ENCODE measurements around the gene SASH1.
A peak's percentile ranks its signal among the peaks of the same experiment; 100 is the strongest.

The SASH1 gene

DNA sequence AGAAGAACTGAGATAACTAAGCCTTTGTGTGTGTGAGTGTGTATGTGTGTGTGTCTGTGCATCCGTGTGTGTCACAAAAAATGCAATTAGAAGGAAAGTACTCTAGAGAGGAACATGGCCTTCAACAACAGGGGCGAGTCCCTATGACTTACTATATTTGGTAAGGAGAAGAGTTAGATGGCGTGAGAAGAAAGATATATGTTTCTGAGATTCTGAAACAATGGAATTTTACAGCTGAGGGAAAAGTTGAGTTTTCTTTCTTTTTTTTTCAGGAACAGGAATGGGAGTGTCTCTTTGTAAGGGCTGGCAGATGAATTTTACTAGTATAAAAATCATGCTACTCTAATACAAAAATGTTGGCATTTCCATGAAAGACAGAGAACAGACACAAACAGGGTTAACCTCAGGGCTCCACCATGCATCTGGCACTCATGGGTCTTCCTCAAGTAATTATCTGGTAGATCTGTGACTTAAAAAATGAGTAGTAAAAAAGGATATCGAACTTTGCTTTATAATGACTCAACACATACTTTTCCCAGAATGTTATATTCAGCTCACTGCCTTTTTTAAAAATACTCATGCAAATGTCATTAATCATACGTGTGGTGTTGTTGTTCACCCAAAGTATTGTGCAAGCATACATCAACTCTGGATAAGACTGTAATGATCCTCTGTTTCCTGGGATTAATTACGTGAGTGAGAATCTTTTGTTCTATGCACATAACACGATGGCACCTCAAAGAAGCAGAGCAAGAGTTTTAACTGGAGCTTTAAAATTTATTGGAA lies 12.8 kb upstream of the SASH1 start:
- H3K27ac ChIP-seq: no peak overlapping the region
- TF ChIP-seq, protein P1, sequence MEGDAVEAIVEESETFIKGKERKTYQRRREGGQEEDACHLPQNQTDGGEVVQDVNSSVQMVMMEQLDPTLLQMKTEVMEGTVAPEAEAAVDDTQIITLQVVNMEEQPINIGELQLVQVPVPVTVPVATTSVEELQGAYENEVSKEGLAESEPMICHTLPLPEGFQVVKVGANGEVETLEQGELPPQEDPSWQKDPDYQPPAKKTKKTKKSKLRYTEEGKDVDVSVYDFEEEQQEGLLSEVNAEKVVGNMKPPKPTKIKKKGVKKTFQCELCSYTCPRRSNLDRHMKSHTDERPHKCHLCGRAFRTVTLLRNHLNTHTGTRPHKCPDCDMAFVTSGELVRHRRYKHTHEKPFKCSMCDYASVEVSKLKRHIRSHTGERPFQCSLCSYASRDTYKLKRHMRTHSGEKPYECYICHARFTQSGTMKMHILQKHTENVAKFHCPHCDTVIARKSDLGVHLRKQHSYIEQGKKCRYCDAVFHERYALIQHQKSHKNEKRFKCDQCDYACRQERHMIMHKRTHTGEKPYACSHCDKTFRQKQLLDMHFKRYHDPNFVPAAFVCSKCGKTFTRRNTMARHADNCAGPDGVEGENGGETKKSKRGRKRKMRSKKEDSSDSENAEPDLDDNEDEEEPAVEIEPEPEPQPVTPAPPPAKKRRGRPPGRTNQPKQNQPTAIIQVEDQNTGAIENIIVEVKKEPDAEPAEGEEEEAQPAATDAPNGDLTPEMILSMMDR (conservative IDR thresholded peaks at IDR 0.05): no peak

DNA sequence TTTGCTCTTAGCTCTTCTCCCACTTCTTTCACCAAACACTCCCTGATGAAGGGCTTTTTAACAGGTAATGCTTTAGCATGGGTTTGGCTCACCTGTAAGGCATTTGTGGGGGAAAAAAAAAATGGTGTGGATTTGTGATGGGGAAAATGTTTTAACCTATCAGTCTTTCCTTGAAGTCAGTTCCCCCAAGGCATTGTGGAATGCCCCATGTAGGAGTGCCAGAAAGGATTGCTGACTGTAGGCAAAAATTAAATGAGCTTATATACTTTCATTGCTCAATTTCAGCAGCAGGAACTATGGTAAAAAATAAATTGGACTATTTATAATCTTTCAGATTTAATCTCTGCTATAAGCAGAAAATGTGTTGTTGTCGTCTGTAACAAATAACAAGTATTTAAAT lies 10.6 kb upstream of the SASH1 start:
- no peak overlapping the region for H3K27ac ChIP-seq
- TF ChIP-seq, protein P1 (conservative IDR thresholded peaks at IDR 0.05): no peak

DNA sequence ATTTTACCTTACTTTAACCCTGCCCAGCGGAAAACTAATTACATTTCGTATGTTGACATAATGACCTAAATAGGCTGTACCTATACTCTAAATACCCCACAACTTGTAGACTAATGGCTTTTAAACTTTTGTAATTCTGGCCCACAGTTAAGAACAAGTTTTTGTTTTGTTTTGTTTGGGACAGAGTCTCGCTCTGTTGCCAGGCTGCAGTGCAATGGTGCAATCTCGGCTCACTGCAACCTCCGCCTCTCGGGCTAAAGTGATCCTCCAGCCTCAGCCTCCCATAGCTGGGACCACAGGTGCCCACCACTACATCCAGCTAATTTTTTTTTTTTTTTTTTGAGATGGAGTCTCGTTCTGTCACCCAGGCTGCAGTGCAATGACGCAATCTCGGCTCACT lies 5.7 kb upstream of the SASH1 start:
- TF ChIP-seq, protein P1 (conservative IDR thresholded peaks at IDR 0.05): no peak
- H3K27ac ChIP-seq: no peak overlapping the region

DNA sequence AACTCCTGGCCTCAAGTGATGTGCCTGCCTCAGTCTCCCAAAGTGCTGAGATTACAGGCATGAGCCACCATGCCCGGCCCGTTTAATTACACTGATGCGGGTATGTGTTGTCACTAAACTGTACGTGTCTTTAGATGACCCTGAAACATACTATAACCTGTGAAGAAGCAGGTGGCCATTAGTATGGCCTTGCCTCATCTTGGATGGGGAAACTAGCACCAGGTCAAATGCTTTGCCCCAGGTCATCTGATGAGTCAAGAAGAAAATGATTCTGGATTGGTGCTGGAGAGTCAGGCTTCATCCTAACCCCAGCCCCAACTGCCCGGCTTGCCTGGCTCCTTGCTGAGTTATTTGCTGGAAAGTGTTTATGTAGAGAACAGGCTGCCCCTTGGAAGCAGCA lies 2.9 kb upstream of the SASH1 start:
- no peak overlapping the region for H3K27ac ChIP-seq
- TF ChIP-seq, protein P1 (conservative IDR thresholded peaks at IDR 0.05): no peak

DNA sequence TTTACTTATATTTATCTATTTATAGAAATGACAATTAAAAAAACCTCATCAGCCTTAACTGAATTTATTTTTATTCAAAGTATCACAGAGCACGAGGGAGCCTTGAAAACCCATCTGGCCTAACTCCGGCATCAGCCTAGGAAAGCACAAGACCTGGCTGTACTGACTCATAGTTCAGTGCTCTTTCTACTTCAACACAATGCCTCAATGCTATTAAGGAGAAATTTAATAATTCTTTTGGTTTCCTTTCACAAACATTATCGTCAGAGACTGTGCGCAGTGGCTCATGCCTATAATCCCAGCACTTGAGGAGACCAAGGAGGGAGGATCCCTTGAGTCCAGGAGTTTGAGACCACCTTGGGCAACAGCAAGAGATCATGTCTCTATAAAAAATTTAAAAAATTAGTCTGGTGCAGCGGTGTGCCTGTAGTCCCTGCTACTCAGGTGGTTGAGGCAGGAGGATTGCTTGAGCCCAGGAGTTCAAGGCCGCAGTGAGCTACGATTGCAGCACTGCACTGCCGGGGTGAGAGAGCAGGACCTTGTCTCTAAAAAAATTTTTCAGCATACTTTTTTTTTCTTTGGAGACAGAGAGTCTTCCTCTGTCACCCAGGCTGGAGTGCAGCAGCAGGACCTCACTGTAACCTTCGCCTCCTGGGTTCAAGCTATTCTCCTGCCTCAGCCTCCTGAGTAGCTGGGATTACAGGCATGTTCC lies 1.9 kb upstream of the SASH1 start:
- TF ChIP-seq, protein P1 (conservative IDR thresholded peaks at IDR 0.05): no peak
- peak overlapping the region; percentile 95 for H3K27ac ChIP-seq

DNA sequence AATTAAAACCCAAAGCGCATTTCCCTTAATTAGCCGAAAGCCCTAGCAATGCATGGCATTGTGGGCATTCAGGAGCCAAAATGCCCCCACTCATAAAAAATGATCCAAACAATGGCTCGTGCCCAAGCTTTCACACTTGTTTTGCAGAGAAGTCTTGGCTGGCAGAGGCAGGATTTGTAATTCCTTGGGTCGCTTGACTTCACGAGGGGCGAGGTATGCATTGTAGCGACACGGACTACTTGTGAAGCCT lies 613 bp upstream of the SASH1 start:
- peak overlapping the region; percentile 95 for H3K27ac ChIP-seq
- TF ChIP-seq, protein P1 (conservative IDR thresholded peaks at IDR 0.05): no peak

DNA sequence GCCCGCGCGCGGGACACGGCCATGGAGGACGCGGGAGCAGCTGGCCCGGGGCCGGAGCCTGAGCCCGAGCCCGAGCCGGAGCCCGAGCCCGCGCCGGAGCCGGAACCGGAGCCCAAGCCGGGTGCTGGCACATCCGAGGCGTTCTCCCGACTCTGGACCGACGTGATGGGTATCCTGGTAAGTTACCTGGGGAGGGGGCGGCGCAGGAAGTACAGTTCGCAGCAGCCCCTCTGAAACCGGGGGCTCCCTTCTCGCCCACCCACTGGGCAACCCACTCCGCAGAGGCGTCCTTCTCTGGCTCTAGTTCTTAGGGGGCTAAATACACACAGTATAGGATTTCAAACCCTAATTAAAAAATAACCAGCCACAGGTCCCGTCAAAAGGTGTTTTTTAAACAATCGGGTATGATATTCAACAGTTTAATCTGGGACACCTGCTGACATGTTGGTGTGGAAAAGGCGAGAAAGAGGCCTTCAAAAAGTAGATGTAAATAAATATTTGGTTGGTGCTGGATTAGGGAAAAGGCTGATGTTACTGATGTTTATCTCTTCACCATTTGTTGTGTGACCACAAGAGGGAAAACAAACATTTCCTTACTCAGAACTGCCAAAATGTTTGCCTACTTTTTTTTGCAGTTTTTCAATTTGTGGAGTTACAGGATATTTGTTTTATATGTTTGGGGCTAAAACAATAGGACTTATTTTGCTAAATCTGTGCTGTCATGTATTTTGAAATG lies 577 bp downstream of the SASH1 start:
- H3K27ac ChIP-seq: peak overlapping the region; percentile 95
- TF ChIP-seq, protein P1 (conservative IDR thresholded peaks at IDR 0.05): 0 out of 2 replicates have a peak, but pooled peaks have one; percentile 6

All from VCaP (cell line).